GM13977 (cell line): Measurements from ENCODE around the gene KCND2.

Experiments used
- DNase-seq: peaks from one replicate; pipeline ENCODE4 v3.0.0; 2012; ENCODE audit warnings: low spot score
- in situ Hi-C: fragments of 300-500 bp; cut with MboI; formaldehyde crosslinking; loops from one replicate; pipeline ENCODE4 v1.12.0; 2022; ENCODE audit warnings: low sequenced_read_pairs, low pct_unique_long_range_greater_than_20kb, mixed read lengths, inconsistent platforms; ENCODE audit not compliant: unreplicated experiment
- TF ChIP-seq, protein P1 (sequence below): IDR thresholded peaks from 2 replicates; pipeline ENCODE4 v1.5.1; 2012; ENCODE audit warnings: mild to moderate bottlenecking, control low read depth; ENCODE audit not compliant: insufficient read depth; ENCODE audit errors: extremely low read depth, missing control alignments

KCND2 gene

GRCh38 chr7:120512701-120513100 lies 239.7 kb downstream of the KCND2 start:
- TF ChIP-seq, protein P1, sequence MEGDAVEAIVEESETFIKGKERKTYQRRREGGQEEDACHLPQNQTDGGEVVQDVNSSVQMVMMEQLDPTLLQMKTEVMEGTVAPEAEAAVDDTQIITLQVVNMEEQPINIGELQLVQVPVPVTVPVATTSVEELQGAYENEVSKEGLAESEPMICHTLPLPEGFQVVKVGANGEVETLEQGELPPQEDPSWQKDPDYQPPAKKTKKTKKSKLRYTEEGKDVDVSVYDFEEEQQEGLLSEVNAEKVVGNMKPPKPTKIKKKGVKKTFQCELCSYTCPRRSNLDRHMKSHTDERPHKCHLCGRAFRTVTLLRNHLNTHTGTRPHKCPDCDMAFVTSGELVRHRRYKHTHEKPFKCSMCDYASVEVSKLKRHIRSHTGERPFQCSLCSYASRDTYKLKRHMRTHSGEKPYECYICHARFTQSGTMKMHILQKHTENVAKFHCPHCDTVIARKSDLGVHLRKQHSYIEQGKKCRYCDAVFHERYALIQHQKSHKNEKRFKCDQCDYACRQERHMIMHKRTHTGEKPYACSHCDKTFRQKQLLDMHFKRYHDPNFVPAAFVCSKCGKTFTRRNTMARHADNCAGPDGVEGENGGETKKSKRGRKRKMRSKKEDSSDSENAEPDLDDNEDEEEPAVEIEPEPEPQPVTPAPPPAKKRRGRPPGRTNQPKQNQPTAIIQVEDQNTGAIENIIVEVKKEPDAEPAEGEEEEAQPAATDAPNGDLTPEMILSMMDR: no peak
- no peak for DNase-seq
- in situ Hi-C loops: no loop called here

- TF ChIP-seq, protein P1: no peak
- in situ Hi-C loops: no loop called here
- no peak for DNase-seq
These were observed 246.2 kb downstream of the KCND2 start for GRCh38 chr7:120519224-120519623.

- in situ Hi-C loops: no loop called here
- DNase-seq: no peak
- TF ChIP-seq, protein P1: no peak
These were observed 249.1 kb downstream of the KCND2 start for GRCh38 chr7:120521761-120522737.

DNA sequence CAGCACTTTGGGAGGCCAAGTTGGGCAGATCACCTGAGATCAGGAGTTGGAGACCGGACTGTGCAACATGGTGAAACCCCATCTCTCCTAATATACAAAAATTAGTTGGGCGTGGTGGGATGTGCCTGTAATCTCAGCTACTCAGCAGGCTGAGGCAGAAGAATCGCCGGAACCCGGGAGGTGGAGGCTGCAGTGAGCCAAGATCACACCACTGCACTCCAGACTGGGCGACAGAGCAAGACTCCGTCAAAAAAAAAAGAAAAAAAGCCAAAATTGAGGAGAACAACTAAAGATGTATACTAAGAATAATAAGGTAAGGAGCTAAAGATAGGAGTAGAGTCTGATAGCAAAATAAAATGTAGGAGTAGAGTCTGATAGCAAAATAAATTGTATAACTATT lies 251.0 kb downstream of the KCND2 start:
- in situ Hi-C loops: no loop called here
- DNase-seq: no peak
- TF ChIP-seq, protein P1: no peak

- no peak for DNase-seq
- in situ Hi-C loops: no loop called here
- TF ChIP-seq, protein P1: no peak
These were observed 254.0 kb downstream of the KCND2 start for GRCh38 chr7:120526902-120527509.

DNA sequence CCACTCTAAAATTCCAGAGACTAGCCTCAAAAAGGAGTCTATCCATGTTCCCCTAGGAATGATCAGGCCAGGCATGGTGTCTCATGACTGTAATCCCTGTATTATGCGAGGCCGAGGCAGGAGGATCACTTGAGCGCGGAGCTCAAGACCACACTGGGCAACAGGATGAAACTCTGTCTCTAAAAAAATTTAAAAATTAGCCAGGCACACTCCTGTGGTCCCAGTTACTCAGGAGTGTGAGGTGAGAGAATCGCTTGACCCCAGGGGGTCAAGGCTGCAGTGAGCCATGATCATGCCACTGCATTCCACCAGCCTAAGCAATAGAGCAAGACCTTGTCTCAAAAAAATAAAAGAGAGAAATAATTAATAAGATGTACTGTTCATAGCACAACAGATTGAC lies 256.8 kb downstream of the KCND2 start:
- DNase-seq: no peak
- in situ Hi-C loops: no loop called here
- TF ChIP-seq, protein P1: no peak
